Measurements from ENCODE around the gene TMC8. TPM values are rescaled to one million over a fixed set of nuclear protein-coding genes. Genes with fewer than 3 reads are reported as not detected.

The TMC8 gene
- polyA plus RNA-seq, 1 donor from 2014 or later, result 97.5 TPM

GRCh38 chr17:78124836-78125137 lies 5.8 kb upstream of the TMC8 start:
- H3K36me3 Mint-ChIP-seq, result no peaks in the 10 kb centered on the region
- H3K9me3 Mint-ChIP-seq, result no peaks in the 10 kb centered on the region
- H3K27me3 Mint-ChIP-seq, result no peaks in the 10 kb centered on the region
- peak overlapping the region in 2 of 3 donors; percentile 82 to 100 for H3K27ac Mint-ChIP-seq
- peak overlapping the region; percentile 44 to 90 (median 52) for H3K4me3 Mint-ChIP-seq
- peaks cover 20 to 41% (median 38%) of the 10 kb centered on the region in 3 donors for H3K4me1 Mint-ChIP-seq

GRCh38 chr17:78125138-78125913 lies 5.2 kb upstream of the TMC8 start:
- Mint-ChIP-seq H3K27ac (peak overlapping the region in 2 of 3 donors; percentile 81 to 100), H3K36me3 (no peaks in the 10 kb centered on the region), H3K4me3 (peak overlapping the region; percentile 34 to 94 (median 52)), H3K27me3 (no peaks in the 10 kb centered on the region), H3K9me3 (no peaks in the 10 kb centered on the region), H3K4me1 (peaks cover 22 to 45% (median 41%) of the 10 kb centered on the region in 3 donors)

GRCh38 chr17:78125976-78126894 lies 4.3 kb upstream of the TMC8 start:
- peak overlapping the region; percentile 85 to 96 (median 94) for H3K4me3 Mint-ChIP-seq
- H3K36me3 Mint-ChIP-seq, result peaks cover 4% of the 10 kb centered on the region
- peak overlapping the region in 2 of 3 donors; percentile 81 to 100 for H3K27ac Mint-ChIP-seq
- no peaks in the 10 kb centered on the region for H3K27me3 Mint-ChIP-seq
- no peaks in the 10 kb centered on the region for H3K9me3 Mint-ChIP-seq
- H3K4me1 Mint-ChIP-seq, result peaks cover 22 to 40% (median 37%) of the 10 kb centered on the region in 3 donors

GRCh38 chr17:78126895-78127238 lies 3.7 kb upstream of the TMC8 start:
- peaks cover 4% of the 10 kb centered on the region for H3K36me3 Mint-ChIP-seq

GRCh38 chr17:78127239-78127887 lies 3.2 kb upstream of the TMC8 start:
- Mint-ChIP-seq H3K27ac (peak overlapping the region; percentile 91 to 100 (median 95)), H3K27me3 (no peaks in the 10 kb centered on the region), H3K4me3 (peak overlapping the region; percentile 94 to 98 (median 96)), H3K9me3 (no peaks in the 10 kb centered on the region), H3K36me3 (peaks cover 4% of the 10 kb centered on the region), H3K4me1 (peaks cover 22 to 34% (median 30%) of the 10 kb centered on the region in 3 donors)

More at GRCh38 chr17:78126895-78127238, 3.7 kb upstream of the TMC8 start:
- H3K4me1 Mint-ChIP-seq, result peaks cover 22 to 35% (median 33%) of the 10 kb centered on the region in 3 donors
- no peaks in the 10 kb centered on the region for H3K27me3 Mint-ChIP-seq
- peak overlapping the region; percentile 91 to 100 (median 95) for H3K27ac Mint-ChIP-seq
- H3K9me3 Mint-ChIP-seq, result no peaks in the 10 kb centered on the region
- peak overlapping the region; percentile 94 to 98 (median 96) for H3K4me3 Mint-ChIP-seq

- Mint-ChIP-seq H3K27ac (peak overlapping the region; percentile 91 to 100 (median 95)), H3K9me3 (no peaks in the 10 kb centered on the region), H3K4me1 (peaks cover 22 to 34% (median 29%) of the 10 kb centered on the region in 3 donors), H3K36me3 (peaks cover 4% of the 10 kb centered on the region), H3K4me3 (peak overlapping the region; percentile 94 to 98 (median 96)), H3K27me3 (no peaks in the 10 kb centered on the region)
Measured at GRCh38 chr17:78127888-78128550, 2.6 kb upstream of the TMC8 start.

GRCh38 chr17:78128551-78129350 lies 1.8 kb upstream of the TMC8 start, which contains the start of gene TMC6:
TSS of gene TMC6 (minus strand) at chr17:78128755. CDS start at chr17:78126832, 1,923 bp downstream.
- Mint-ChIP-seq H3K9me3 (no peaks in the 10 kb centered on the region), H3K4me3 (peak within 1 kb of the TSS; percentile 94 to 99 (median 96)), H3K4me1 (peaks cover 22 to 34% (median 28%) of the 10 kb centered on the region in 3 donors), H3K27ac (peak within 1 kb of the TSS; percentile 96 to 100 (median 98)), H3K36me3 (peaks cover 4% of the 10 kb centered on the region), H3K27me3 (no peaks in the 10 kb centered on the region)

- H3K27me3 Mint-ChIP-seq, result no peaks in the 10 kb centered on the region
- H3K4me1 Mint-ChIP-seq, result peaks cover 27 to 36% (median 32%) of the 10 kb centered on the region in 3 donors
- peak overlapping the region; percentile 94 to 99 (median 96) for H3K4me3 Mint-ChIP-seq
- peaks cover 4% of the 10 kb centered on the region for H3K36me3 Mint-ChIP-seq
- no peaks in the 10 kb centered on the region for H3K9me3 Mint-ChIP-seq
- peak overlapping the region; percentile 96 to 98 (median 98) for H3K27ac Mint-ChIP-seq
Measured at GRCh38 chr17:78129351-78130089, 1.1 kb upstream of the TMC8 start.

GRCh38 chr17:78130090-78130436 lies 508 bp upstream of the TMC8 start:
- H3K4me1 Mint-ChIP-seq, result peaks cover 26 to 38% (median 32%) of the 10 kb centered on the region in 3 donors
- H3K9me3 Mint-ChIP-seq, result no peaks in the 10 kb centered on the region
- H3K27ac Mint-ChIP-seq, result peak overlapping the region; percentile 96 to 98 (median 98)
- H3K27me3 Mint-ChIP-seq, result no peaks in the 10 kb centered on the region
- H3K36me3 Mint-ChIP-seq, result peaks cover 4% of the 10 kb centered on the region
- peak overlapping the region; percentile 94 to 99 (median 96) for H3K4me3 Mint-ChIP-seq

GRCh38 chr17:78131172-78132083 lies 857 bp downstream of the TMC8 start:
- Mint-ChIP-seq H3K27me3 (no peaks in the 10 kb centered on the region), H3K4me3 (peak overlapping the region; percentile 94 to 99 (median 96)), H3K36me3 (peaks cover 4% of the 10 kb centered on the region), H3K4me1 (peaks cover 31 to 43% (median 38%) of the 10 kb centered on the region in 3 donors), H3K27ac (peak overlapping the region; percentile 96 to 98 (median 98)), H3K9me3 (no peaks in the 10 kb centered on the region)

- no peaks in the 10 kb centered on the region for H3K9me3 Mint-ChIP-seq
- H3K27ac Mint-ChIP-seq, result peak overlapping the region; percentile 70 to 97 (median 94)
- peaks cover 29 to 45% (median 42%) of the 10 kb centered on the region in 3 donors for H3K4me1 Mint-ChIP-seq
- no peaks in the 10 kb centered on the region for H3K27me3 Mint-ChIP-seq
- H3K36me3 Mint-ChIP-seq, result peaks cover 5% of the 10 kb centered on the region
- H3K4me3 Mint-ChIP-seq, result peak overlapping the region; percentile 47 to 99 (median 96)
Measured at GRCh38 chr17:78132084-78132676, 1.6 kb downstream of the TMC8 start.

GRCh38 chr17:78132767-78133178 lies 2.2 kb downstream of the TMC8 start:
- Mint-ChIP-seq H3K4me3 (peak overlapping the region; percentile 47 to 99 (median 94)), H3K36me3 (peaks cover 8% of the 10 kb centered on the region), H3K27ac (peak overlapping the region; percentile 70 to 97 (median 94)), H3K9me3 (no peaks in the 10 kb centered on the region), H3K27me3 (no peaks in the 10 kb centered on the region), H3K4me1 (peaks cover 30 to 51% (median 46%) of the 10 kb centered on the region in 3 donors)

Data from IgD-negative memory B cell (primary cell).